Measurements from ENCODE around the gene PARD3B. TPM values are rescaled to one million over a fixed set of nuclear protein-coding genes. Genes with fewer than 3 reads are reported as not detected.

The PARD3B gene
- total and polyA plus RNA-seq, 10 of the 15 experiments (the other 5 are each of a cell fraction or from before 2014, with no cell fraction given), result 0.01 to 0.54 (median 0.07) TPM; not detected in 7

GRCh38 chr2:205128726-205129125, 583.5 kb downstream of the PARD3B start:
- in situ Hi-C loops (cut with MboI), result no loop called here
- ChIA-PET POLR2A (no interaction called here), SMC1A (ENCODE audit: uncharacterized antibody, unreplicated experiment) (no interaction called here), RAD21 (ENCODE audit: unreplicated experiment) (no interaction called here), CTCF (no interaction called here)
- no peak for ATAC-seq
- intact Hi-C loops (cut with micrococcal nuclease; ENCODE audit: unreplicated experiment), result no loop called here
- Histone ChIP-seq H3K79me2 (ENCODE audit: control insufficient read depth, insufficient read depth, low read length) (no peaks in the 10 kb centered on the region), H3K36me3 (ENCODE audit: control insufficient read depth in 2 of 2, insufficient read depth in 2 of 2, low read length in 1 of 2) (no peaks in the 10 kb centered on the region), H3K4me3 (no peak overlapping the region), H3K9me3 (replicated peaks; ENCODE audit: control insufficient read depth, insufficient read depth, low read length) (no peaks in the 10 kb centered on the region), H3K4me2 (ENCODE audit: control insufficient read depth, insufficient read depth) (no peak overlapping the region), H2AFZ (ENCODE audit: control insufficient read depth, low read depth, low read length) (no peak overlapping the region), H3K27me3 (replicated peaks in 1 of 2; ENCODE audit: control insufficient read depth in 2 of 2, insufficient read depth in 2 of 2, low read length in 1 of 2) (no peaks in the 10 kb centered on the region; a peak in 1 of 4 replicates), H3K27ac (ENCODE audit: control insufficient read depth, insufficient read depth) (no peak overlapping the region), H4K20me1 (ENCODE audit: control insufficient read depth, insufficient read depth) (no peaks in the 10 kb centered on the region), H3K4me1 (ENCODE audit: control insufficient read depth, insufficient read depth, low read length) (no peaks in the 10 kb centered on the region), H3K9ac (ENCODE audit: control insufficient read depth, insufficient read depth, low read length) (no peak overlapping the region)
- FAIRE-seq, result no peak
- no peak for TF ChIP-seq SIN3A (IDR thresholded peaks at IDR 0.05; ENCODE audit: low read depth, low read length)
- no peak for TF ChIP-seq POU2F2 (IDR thresholded peaks at IDR 0.05; ENCODE audit: borderline replicate concordance, low read depth, low read length)
- TF ChIP-seq BHLHE40 (IDR thresholded peaks at IDR 0.05; ENCODE audit: borderline replicate concordance in 1 of 2, low read depth in 2 of 2, low read length in 1 of 2), result no peak
- TF ChIP-seq POLR2AphosphoS2 (IDR thresholded peaks at IDR 0.05; ENCODE audit: low read depth, low read length), result no peak
- TF ChIP-seq ZNF207 (IDR thresholded peaks at IDR 0.05; ENCODE audit: borderline replicate concordance), result no peak
- BruUV-seq (replicated peaks), result no TSS peak
- no peak for DNase-seq (ENCODE audit: low read depth, low spot score)

- in situ Hi-C loops (cut with MboI) (no loop called here), intact Hi-C loops (cut with micrococcal nuclease; ENCODE audit: unreplicated experiment) (no loop called here)
- Histone ChIP-seq H3K4me3 (no peak overlapping the region), H3K36me3 (ENCODE audit: control insufficient read depth in 2 of 2, insufficient read depth in 2 of 2, low read length in 1 of 2) (no peaks in the 10 kb centered on the region), H3K9ac (ENCODE audit: control insufficient read depth, insufficient read depth, low read length) (no peak overlapping the region), H3K9me3 (replicated peaks; ENCODE audit: control insufficient read depth, insufficient read depth, low read length) (no peaks in the 10 kb centered on the region), H3K79me2 (ENCODE audit: control insufficient read depth, insufficient read depth, low read length) (no peaks in the 10 kb centered on the region), H3K27me3 (replicated peaks in 1 of 2; ENCODE audit: control insufficient read depth in 2 of 2, insufficient read depth in 2 of 2, low read length in 1 of 2) (no peaks in the 10 kb centered on the region; a peak in 1 of 4 replicates), H2AFZ (ENCODE audit: control insufficient read depth, low read depth, low read length) (no peak overlapping the region), H3K4me2 (ENCODE audit: control insufficient read depth, insufficient read depth) (no peak overlapping the region), H3K4me1 (ENCODE audit: control insufficient read depth, insufficient read depth, low read length) (no peaks in the 10 kb centered on the region), H4K20me1 (ENCODE audit: control insufficient read depth, insufficient read depth) (no peaks in the 10 kb centered on the region), H3K27ac (ENCODE audit: control insufficient read depth, insufficient read depth) (no peak overlapping the region)
- FAIRE-seq (no peak), DNase-seq (ENCODE audit: low read depth, low spot score) (no peak), ATAC-seq (no peak)
- RAD21 ChIA-PET (ENCODE audit: unreplicated experiment), result no interaction called here
- SMC1A ChIA-PET (ENCODE audit: uncharacterized antibody, unreplicated experiment), result no interaction called here
- BruUV-seq (replicated peaks), result no TSS peak
- POLR2A ChIA-PET, result no interaction called here
- 34% methylated on average over 5 of the region's 5 CpGs for WGBS (ENCODE audit: insufficient coverage, insufficient replicate concordance, low lambda C conversion rate, missing lambda C conversion rate)
- CTCF ChIA-PET, result no interaction called here
- TF ChIP-seq STAT3 (IDR thresholded peaks at IDR 0.05; ENCODE audit: low read depth, low read length) (no peak), EGR1 (IDR thresholded peaks at IDR 0.05; ENCODE audit: borderline replicate concordance in 1 of 2, low read depth in 2 of 2, low read length in 2 of 2) (no peak), EED (IDR thresholded peaks at IDR 0.05; ENCODE audit: low read depth) (no peak), E4F1 (IDR thresholded peaks at IDR 0.05; ENCODE audit: borderline replicate concordance, partially characterized antibody) (no peak), ZBTB40 (IDR thresholded peaks at IDR 0.05; ENCODE audit: borderline replicate concordance) (no peak)
These were observed 584.3 kb downstream of the PARD3B start for GRCh38 chr2:205129531-205129930.
